ENCODE results near the gene DCUN1D2. TPM values are rescaled to one million over a fixed set of nuclear protein-coding genes. Genes with fewer than 3 reads are reported as not detected.

Gene DCUN1D2
- total RNA-seq, 2 donors from 2014 or later, result 35.8 to 44.7 TPM

DNA sequence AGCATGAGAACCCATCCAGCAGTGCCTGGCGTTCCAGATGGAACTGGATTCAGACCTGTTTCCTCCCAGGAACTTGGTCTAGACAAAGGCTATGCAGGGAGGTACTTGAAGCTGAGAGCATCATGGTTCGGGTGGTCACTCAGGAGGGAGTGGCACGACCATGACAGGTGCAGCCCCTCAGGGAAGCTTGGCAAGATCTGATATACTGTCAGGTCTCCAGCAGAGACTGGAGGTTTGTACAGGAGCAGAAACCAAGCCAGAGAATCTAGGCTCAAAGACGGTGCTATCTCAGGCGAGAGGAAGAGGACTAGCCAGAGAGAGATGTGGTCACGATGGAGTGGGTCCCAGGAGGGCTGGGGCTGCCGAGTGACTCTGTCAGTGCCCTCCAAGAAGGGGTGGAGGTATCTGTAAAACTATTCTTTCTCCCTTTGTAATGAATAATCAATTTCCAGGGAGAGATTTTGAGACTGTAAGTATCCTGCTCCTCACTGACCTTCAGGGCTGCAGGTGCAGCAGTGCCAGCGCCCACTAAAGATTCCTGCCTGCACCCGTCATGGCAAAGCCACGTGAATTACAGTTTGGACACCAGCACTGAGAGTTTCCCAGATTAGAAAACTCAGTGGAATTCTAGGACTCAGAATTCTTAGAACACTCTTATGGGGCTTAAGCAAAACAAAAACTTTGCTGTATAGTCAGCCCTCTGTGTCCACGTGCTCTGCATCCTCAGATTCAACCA, 10.2 kb upstream of the DCUN1D2 start:
- no peaks in the 10 kb centered on the region for H3K9me3 ChIP-seq (ENCODE audit: control insufficient read depth, low read length)
- no peaks in the 10 kb centered on the region for H3K9me3 Mint-ChIP-seq
- no peak overlapping the region for H3K27ac Mint-ChIP-seq
- H3K9ac ChIP-seq (ENCODE audit: extremely low read depth, low read length, poor library complexity, severe bottlenecking), result no peak overlapping the region
- no peak overlapping the region for H3K4me3 Mint-ChIP-seq
- TF ChIP-seq, protein P1, sequence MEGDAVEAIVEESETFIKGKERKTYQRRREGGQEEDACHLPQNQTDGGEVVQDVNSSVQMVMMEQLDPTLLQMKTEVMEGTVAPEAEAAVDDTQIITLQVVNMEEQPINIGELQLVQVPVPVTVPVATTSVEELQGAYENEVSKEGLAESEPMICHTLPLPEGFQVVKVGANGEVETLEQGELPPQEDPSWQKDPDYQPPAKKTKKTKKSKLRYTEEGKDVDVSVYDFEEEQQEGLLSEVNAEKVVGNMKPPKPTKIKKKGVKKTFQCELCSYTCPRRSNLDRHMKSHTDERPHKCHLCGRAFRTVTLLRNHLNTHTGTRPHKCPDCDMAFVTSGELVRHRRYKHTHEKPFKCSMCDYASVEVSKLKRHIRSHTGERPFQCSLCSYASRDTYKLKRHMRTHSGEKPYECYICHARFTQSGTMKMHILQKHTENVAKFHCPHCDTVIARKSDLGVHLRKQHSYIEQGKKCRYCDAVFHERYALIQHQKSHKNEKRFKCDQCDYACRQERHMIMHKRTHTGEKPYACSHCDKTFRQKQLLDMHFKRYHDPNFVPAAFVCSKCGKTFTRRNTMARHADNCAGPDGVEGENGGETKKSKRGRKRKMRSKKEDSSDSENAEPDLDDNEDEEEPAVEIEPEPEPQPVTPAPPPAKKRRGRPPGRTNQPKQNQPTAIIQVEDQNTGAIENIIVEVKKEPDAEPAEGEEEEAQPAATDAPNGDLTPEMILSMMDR (conservative IDR thresholded peaks at IDR 0.05), result no peak
- no peaks in the 10 kb centered on the region for H3K27me3 ChIP-seq (ENCODE audit: control insufficient read depth, insufficient read depth, low read length, poor library complexity, severe bottlenecking)
- no peak for DNase-seq
- peaks cover 91% of the 10 kb centered on the region for H3K36me3 ChIP-seq (ENCODE audit: control insufficient read depth, insufficient read depth, low read length)
- no peaks in the 10 kb centered on the region for H3K4me1 ChIP-seq (ENCODE audit: control insufficient read depth, insufficient read depth, low read length)
- no peaks in the 10 kb centered on the region for H3K27me3 Mint-ChIP-seq (ENCODE audit: insufficient read depth)
- H3K4me3 ChIP-seq (ENCODE audit: low read length), result no peak overlapping the region
- H3K27ac ChIP-seq (ENCODE audit: low read depth, low read length), result no peak overlapping the region
- H3K4me1 Mint-ChIP-seq, result peaks cover 5% of the 10 kb centered on the region
- 74 to 84% methylated on average over 6 to 11 of the region's 11 CpGs for WGBS, 2 experiments (ENCODE audit: insufficient coverage in 1 of 2, insufficient read length in 1 of 2)
- peaks cover 73% of the 10 kb centered on the region for H3K36me3 Mint-ChIP-seq (ENCODE audit: low read depth)

DNA sequence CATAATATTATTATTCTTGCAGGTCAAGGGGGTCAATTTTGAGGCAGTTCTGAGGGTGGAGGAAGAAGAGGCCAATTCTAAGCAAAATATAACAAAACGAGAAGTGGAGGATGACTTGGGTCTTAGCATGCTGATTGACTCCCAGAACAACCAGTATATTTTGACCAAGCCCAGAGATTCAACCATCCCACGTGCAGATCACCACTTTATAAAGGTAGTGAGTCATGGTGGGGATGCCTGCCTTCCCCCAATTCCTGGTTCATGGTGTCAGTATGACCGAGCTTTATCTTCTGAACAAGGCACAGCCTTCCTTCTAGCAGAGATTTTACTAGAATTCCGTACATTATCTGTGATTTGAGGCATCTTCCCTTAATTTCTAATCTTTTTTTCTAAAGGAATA, 9.4 kb upstream of the DCUN1D2 start:
- H3K4me1 ChIP-seq (ENCODE audit: control insufficient read depth, insufficient read depth, low read length), result no peaks in the 10 kb centered on the region
- Mint-ChIP-seq H3K27me3 (ENCODE audit: insufficient read depth) (no peaks in the 10 kb centered on the region), H3K9me3 (no peaks in the 10 kb centered on the region), H3K4me1 (peaks cover 13% of the 10 kb centered on the region), H3K4me3 (no peak overlapping the region), H3K27ac (no peak overlapping the region), H3K36me3 (ENCODE audit: low read depth) (peaks cover 69% of the 10 kb centered on the region)
- no peak for DNase-seq
- no peaks in the 10 kb centered on the region for H3K27me3 ChIP-seq (ENCODE audit: control insufficient read depth, insufficient read depth, low read length, poor library complexity, severe bottlenecking)
- no peaks in the 10 kb centered on the region for H3K9me3 ChIP-seq (ENCODE audit: control insufficient read depth, low read length)
- WGBS, 2 experiments (ENCODE audit: insufficient coverage in 1 of 2, insufficient read length in 1 of 2), result 71 to 95% methylated on average over 1 to 4 of the region's 4 CpGs
- H3K9ac ChIP-seq (ENCODE audit: extremely low read depth, low read length, poor library complexity, severe bottlenecking), result no peak overlapping the region
- H3K36me3 ChIP-seq (ENCODE audit: control insufficient read depth, insufficient read depth, low read length), result peaks cover 92% of the 10 kb centered on the region
- no peak overlapping the region for H3K4me3 ChIP-seq (ENCODE audit: low read length)
- TF ChIP-seq, protein P1 (conservative IDR thresholded peaks at IDR 0.05), result no peak
- H3K27ac ChIP-seq (ENCODE audit: low read depth, low read length), result no peak overlapping the region

DNA sequence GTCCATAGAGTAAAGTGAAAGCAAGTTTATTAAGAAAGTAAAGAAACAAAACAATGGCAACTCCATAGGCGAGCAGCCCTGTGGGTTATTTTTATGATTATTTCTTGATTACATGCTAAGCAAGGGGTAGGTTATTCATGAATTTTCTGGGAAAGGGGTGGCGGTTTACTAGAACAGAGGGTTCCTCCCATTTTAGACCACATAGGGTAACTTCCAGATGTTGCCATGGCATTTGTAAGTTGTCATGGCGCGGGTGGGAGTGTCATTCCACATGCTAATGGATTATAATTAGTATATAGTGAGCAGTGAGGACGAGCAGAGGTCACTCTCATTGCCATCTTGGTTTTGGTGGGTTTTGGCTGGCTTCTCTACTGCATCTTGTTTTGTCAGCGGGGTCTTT, 8.4 kb upstream of the DCUN1D2 start:
- no peak for DNase-seq
- Mint-ChIP-seq H3K4me3 (no peak overlapping the region), H3K27ac (no peak overlapping the region), H3K27me3 (ENCODE audit: insufficient read depth) (no peaks in the 10 kb centered on the region), H3K9me3 (no peaks in the 10 kb centered on the region), H3K36me3 (ENCODE audit: low read depth) (peaks cover 62% of the 10 kb centered on the region), H3K4me1 (peaks cover 22% of the 10 kb centered on the region)
- Histone ChIP-seq H3K36me3 (ENCODE audit: control insufficient read depth, insufficient read depth, low read length) (peaks cover 85% of the 10 kb centered on the region), H3K4me1 (ENCODE audit: control insufficient read depth, insufficient read depth, low read length) (no peaks in the 10 kb centered on the region), H3K9ac (ENCODE audit: extremely low read depth, low read length, poor library complexity, severe bottlenecking) (no peak overlapping the region), H3K4me3 (ENCODE audit: low read length) (no peak overlapping the region), H3K27me3 (ENCODE audit: control insufficient read depth, insufficient read depth, low read length, poor library complexity, severe bottlenecking) (no peaks in the 10 kb centered on the region), H3K9me3 (ENCODE audit: control insufficient read depth, low read length) (no peaks in the 10 kb centered on the region), H3K27ac (ENCODE audit: low read depth, low read length) (no peak overlapping the region)
- WGBS, 2 experiments (ENCODE audit: insufficient coverage in 1 of 2, insufficient read length in 1 of 2), result 86 to 91% methylated on average over 2 to 6 of the region's 6 CpGs
- TF ChIP-seq, protein P1 (conservative IDR thresholded peaks at IDR 0.05), result no peak
